Body of pancreas (tissue), 4 donors: ENCODE measurements around the gene CLSTN2.

Source experiments
- CTCF ChIP-seq, 7 experiments: fragments of 450-650 bp in 4 of 7; fragments of 200-600 bp in 3 of 7; sonication (generic) in 3 of 7; IDR thresholded peaks; one replicate each; pipeline ENCODE4 v1.5.1; 2016 to 2019; ENCODE audit warnings: antibody characterized with exemption in 7 of 7
- POLR2A ChIP-seq, 3 donors: fragments of 450-650 bp; IDR thresholded peaks; one replicate each; pipeline ENCODE4 v1.6.1; 2016; ENCODE audit warnings: antibody characterized with exemption in 3 of 3, mild to moderate bottlenecking in 2 of 3

GRCh38 chr3:140294058-140294457, 359.1 kb downstream of the CLSTN2 start:
- no peak for TF ChIP-seq POLR2A (IDR thresholded peaks at IDR 0.05)
- TF ChIP-seq CTCF (IDR thresholded peaks at IDR 0.05) = no peak
